Esophagus squamous epithelium (tissue), 5 donors: ENCODE measurements around the gene HRC. TPM values are rescaled to one million over a fixed set of nuclear protein-coding genes. Genes with fewer than 3 reads are reported as not detected.

Experiments
- DNase-seq: peaks from one replicate; lab custom pipeline; 2025; lab: John Stamatoyannopoulos, UW
- H3K27ac ChIP-seq, 4 donors: fragments of 200-600 bp; sonication (generic); one replicate each; pipeline ENCODE4 v1.5.1; 2016 to 2019; ENCODE audit warnings: mild to moderate bottlenecking in 1 of 4
- H3K27me3 ChIP-seq, 4 donors: fragments of 200-600 bp; sonication (generic); 1 replicate in 3 of 4; 2 replicates in 1 of 4; pipeline versions ENCODE4 v1.5.1 to v1.6.0; 2017 to 2021; ENCODE audit warnings: antibody characterized with exemption in 1 of 4
- H3K36me3 ChIP-seq, 3 donors: fragments of 200-600 bp; sonication (generic); one replicate each; pipeline ENCODE4 v1.5.1; 2016 to 2019
- H3K4me1 ChIP-seq, 3 donors: fragments of 200-600 bp; sonication (generic); one replicate each; pipeline ENCODE4 v1.5.1; 2017 to 2019
- H3K4me3 ChIP-seq, 4 donors: fragments of 200-600 bp; sonication (generic); 1 replicate in 3 of 4; 2 replicates in 1 of 4; pipeline ENCODE4 v1.5.1; 2016 to 2019; ENCODE audit warnings: mild to moderate bottlenecking in 2 of 4, moderate library complexity in 1 of 4
- H3K9me3 ChIP-seq, 3 donors: fragments of 200-600 bp; sonication (generic); one replicate each; pipeline ENCODE4 v1.5.1; 2016 to 2019
- CTCF ChIP-seq, 6 experiments: fragments of 450-650 bp in 4 of 6; fragments of 200-600 bp in 2 of 6; sonication (generic) in 2 of 6; IDR thresholded peaks; one replicate each; pipeline ENCODE4 v1.5.1; 2016 to 2019; ENCODE audit warnings: antibody characterized with exemption in 6 of 6, mild to moderate bottlenecking in 4 of 6, moderate library complexity in 4 of 6
- POLR2A ChIP-seq, 4 donors: fragments of 450-650 bp; IDR thresholded peaks; one replicate each; pipeline ENCODE4 v1.6.1; 2017; ENCODE audit warnings: antibody characterized with exemption in 4 of 4, mild to moderate bottlenecking in 4 of 4, moderate library complexity in 3 of 4
- WGBS, 2 donors: methylation state at CpG; one replicate each; pipeline ENCODE4 v1.1.5; 2018; 5-methylcytosine and 5-hydroxymethylcytosine counted together
- intact Hi-C: fragments of 100-400 bp; cut with DNase I; formaldehyde crosslinking; loops from one replicate; pipeline ENCODE4 v1.15.0; 2022
- total RNA-seq, 4 donors: library from RNA; depleted of rRNA; stranded (reverse); fragments of >200 nt; gene quantifications; one replicate each; pipeline ENCODE4 v1.1.0, GENCODE V29; 2016
- donor health status: DM: yes; HTN: yes; CAD: no.

HRC gene
- total RNA-seq, 4 donors from 2014 or later = 0.13 to 1.1 (median 0.38) TPM

GRCh38 chr19:49111218-49111998, 43.8 kb downstream of the HRC start:
- DNase-seq = no peak
- H3K9me3 ChIP-seq = no peaks in the 10 kb centered on the region
- H3K27me3 ChIP-seq = no peaks in the 10 kb centered on the region
- TF ChIP-seq POLR2A (IDR thresholded peaks at IDR 0.05) = no peak
- TF ChIP-seq CTCF (IDR thresholded peaks at IDR 0.05) = no peak
- peaks cover 5 to 42% (median 8%) of the 10 kb centered on the region in 3 donors for H3K4me1 ChIP-seq
- peaks cover 20 to 34% (median 28%) of the 10 kb centered on the region in 3 donors for H3K36me3 ChIP-seq
- WGBS, 2 donors = 74 to 77% methylated on average over 10 to 11 of the region's 11 CpGs
- intact Hi-C loops = no loop called here
- no peak overlapping the region for H3K4me3 ChIP-seq
- no peak overlapping the region for H3K27ac ChIP-seq

GRCh38 chr19:49110567-49110966, 44.6 kb downstream of the HRC start:
- peaks cover 5 to 47% (median 8%) of the 10 kb centered on the region in 3 donors for H3K4me1 ChIP-seq
- H3K4me3 ChIP-seq = no peak overlapping the region
- H3K27ac ChIP-seq = no peak overlapping the region
- intact Hi-C loops = no loop called here
- no peaks in the 10 kb centered on the region for H3K27me3 ChIP-seq
- H3K9me3 ChIP-seq = no peaks in the 10 kb centered on the region
- no peak for DNase-seq
- TF ChIP-seq POLR2A (IDR thresholded peaks at IDR 0.05) (no peak), CTCF (IDR thresholded peaks at IDR 0.05) (no peak)
- 40 to 42% methylated on average over 3 of the region's 3 CpGs for WGBS, 2 donors
- peaks cover 20 to 42% (median 33%) of the 10 kb centered on the region in 3 donors for H3K36me3 ChIP-seq

- no peak overlapping the region for H3K4me3 ChIP-seq
- intact Hi-C loops = no loop called here
- DNase-seq = no peak
- TF ChIP-seq CTCF (IDR thresholded peaks at IDR 0.05) (no peak), POLR2A (IDR thresholded peaks at IDR 0.05) (no peak)
- WGBS, 2 donors = 71 to 78% methylated on average over 7 to 8 of the region's 8 CpGs
- peaks cover 24 to 51% (median 42%) of the 10 kb centered on the region in 3 donors for H3K36me3 ChIP-seq
- H3K27ac ChIP-seq = no peak overlapping the region
- peaks cover 5 to 38% (median 5%) of the 10 kb centered on the region in 3 donors for H3K4me1 ChIP-seq
- H3K9me3 ChIP-seq = no peaks in the 10 kb centered on the region
- H3K27me3 ChIP-seq = no peaks in the 10 kb centered on the region
These were observed 45.5 kb downstream of the HRC start for GRCh38 chr19:49109569-49110233.

- Histone ChIP-seq H3K4me3 (no peak overlapping the region), H3K27me3 (no peaks in the 10 kb centered on the region), H3K27ac (no peak overlapping the region), H3K9me3 (no peaks in the 10 kb centered on the region), H3K4me1 (peaks cover 5 to 35% (median 5%) of the 10 kb centered on the region in 3 donors), H3K36me3 (peaks cover 30 to 57% (median 49%) of the 10 kb centered on the region in 3 donors)
- TF ChIP-seq POLR2A (IDR thresholded peaks at IDR 0.05) (no peak), CTCF (IDR thresholded peaks at IDR 0.05) (no peak)
- WGBS, 2 donors = 69 to 70% methylated on average over 4 to 5 of the region's 5 CpGs
- intact Hi-C loops = no loop called here
- DNase-seq = no peak
These were observed 46.1 kb downstream of the HRC start for GRCh38 chr19:49109051-49109450.
